Measurements from ENCODE around the gene SGPL1.

- TF ChIP-seq CTCF (IDR thresholded peaks at IDR 0.05): no peak
- TF ChIP-seq POLR2A (IDR thresholded peaks at IDR 0.05): no peak
- no peak for TF ChIP-seq EP300 (IDR thresholded peaks at IDR 0.05; ENCODE audit: low read depth)
- no peak for TF ChIP-seq POLR2AphosphoS5 (IDR thresholded peaks at IDR 0.05)
Observed at GRCh38 chr10:70795613-70796012, 20.1 kb upstream of the SGPL1 start.
